LNCaP clone FGC (cell line): ENCODE data around the gene SEPTIN3.

Source experiments
- DNase-seq: peaks from one replicate; pipeline ENCODE4 v3.0.0-alpha.2; 2011; ENCODE audit warnings: low read depth
- H3K4me3 ChIP-seq: 2 replicates; pipeline ENCODE4 v1.5.1; 2011; ENCODE audit warnings: mild to moderate bottlenecking, low read depth, low read length, control low read depth
- CTCF ChIP-seq: IDR thresholded peaks from 2 replicates; pipeline ENCODE4 v1.5.1; 2012; ENCODE audit warnings: mild to moderate bottlenecking; ENCODE audit not compliant: control insufficient read depth, insufficient read depth; ENCODE audit errors: extremely low read depth

The SEPTIN3 gene

DNA sequence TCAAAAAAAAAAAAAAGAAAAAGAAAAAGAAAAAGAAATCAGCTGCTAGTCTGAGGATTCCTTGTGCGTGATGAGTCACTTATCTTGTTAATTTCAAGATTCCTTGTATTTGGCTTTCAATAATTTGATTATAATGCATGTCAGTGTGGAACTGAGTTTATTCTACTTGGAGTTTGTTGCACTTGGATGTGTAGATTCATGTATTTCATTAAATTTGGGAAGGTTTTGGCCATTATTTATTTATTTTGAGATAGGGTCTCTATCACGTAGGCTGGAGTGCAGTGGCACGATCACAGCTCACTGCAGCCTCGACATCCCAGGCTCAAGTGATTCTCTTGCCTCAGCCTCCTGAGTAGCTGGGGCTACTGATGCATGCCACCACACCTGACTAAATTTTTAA lies 44.1 kb downstream of the SEPTIN3 start:
- H3K4me3 ChIP-seq = no peak overlapping the region
- TF ChIP-seq CTCF = no peak
- no peak for DNase-seq

DNA sequence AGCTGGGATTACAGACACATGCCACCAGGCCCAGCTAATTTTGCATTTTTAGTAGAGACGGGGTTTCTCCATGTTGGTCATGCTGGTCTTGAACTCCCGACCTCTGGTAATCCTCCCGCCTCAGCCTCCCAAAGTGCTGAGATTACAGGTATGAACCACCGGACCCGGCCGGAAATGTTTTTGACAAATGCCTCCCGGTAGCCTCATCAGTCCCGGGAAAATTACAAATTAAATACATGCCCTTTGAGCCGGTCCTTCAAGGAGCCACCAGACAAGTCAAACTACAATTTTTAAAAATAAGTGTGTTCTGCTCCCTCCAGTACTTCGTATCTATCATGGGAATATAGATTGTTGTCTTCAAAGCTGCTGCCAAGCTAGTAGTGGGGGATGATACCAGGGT lies 46.9 kb downstream of the SEPTIN3 start:
- no peak overlapping the region for H3K4me3 ChIP-seq
- TF ChIP-seq CTCF = no peak
- DNase-seq = no peak

DNA sequence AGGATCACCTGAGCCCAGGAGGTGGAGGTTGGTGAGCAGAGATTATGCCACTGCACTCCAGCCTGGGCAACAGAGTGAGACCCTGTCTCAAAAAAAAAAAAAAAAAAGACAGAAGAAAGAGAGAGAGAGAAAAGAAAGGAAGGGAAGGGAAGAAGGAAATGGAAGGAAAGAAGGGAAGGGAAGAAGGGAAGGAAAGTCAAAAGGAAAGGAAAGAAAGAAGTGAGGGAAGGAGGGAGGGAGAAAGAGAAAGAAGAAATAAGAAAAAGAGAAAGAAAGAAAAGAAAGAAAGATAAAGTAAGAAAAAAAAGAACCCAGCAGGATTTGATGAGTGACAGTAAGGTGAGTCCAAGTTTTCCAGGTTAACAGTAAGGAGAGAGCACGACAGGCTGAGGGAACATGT lies 49.0 kb downstream of the SEPTIN3 start:
- DNase-seq = no peak
- TF ChIP-seq CTCF = no peak
- H3K4me3 ChIP-seq = no peak overlapping the region
